Measurements from ENCODE around the gene GPR42.
"Not testable (repeated sequence)": the region's sequence is repeated elsewhere in the genome, so short reads cannot be mapped to it uniquely, and the experiment has no call there.

Gene GPR42

GRCh38 chr19:35378356-35378755, 7.5 kb downstream of the GPR42 start:
- no peak for DNase-seq (ENCODE audit: extremely low read depth, low read depth)
- H3K4me3 ChIP-seq (replicated peaks; ENCODE audit: low read depth, low read length): no peak overlapping the region
- TF ChIP-seq CTCF (IDR thresholded peaks at IDR 0.05; ENCODE audit: low read depth, low read length, missing control alignments): no peak

GRCh38 chr19:35379545-35379944, 8.7 kb downstream of the GPR42 start:
- H3K4me3 ChIP-seq (replicated peaks; ENCODE audit: low read depth, low read length); DNase-seq (ENCODE audit: extremely low read depth, low read depth): not testable (repeated sequence)

GRCh38 chr19:35379992-35380391, 9.1 kb downstream of the GPR42 start:
- no peak for DNase-seq (ENCODE audit: extremely low read depth, low read depth)
- no peak overlapping the region for H3K4me3 ChIP-seq (replicated peaks; ENCODE audit: low read depth, low read length)
- no peak for TF ChIP-seq CTCF (IDR thresholded peaks at IDR 0.05; ENCODE audit: low read depth, low read length, missing control alignments)

- no peak for DNase-seq (ENCODE audit: extremely low read depth, low read depth)
- TF ChIP-seq CTCF (IDR thresholded peaks at IDR 0.05; ENCODE audit: low read depth, low read length, missing control alignments): no peak
Measured at GRCh38 chr19:35380450-35381124, 9.7 kb downstream of the GPR42 start.

GRCh38 chr19:35381318-35381717, 10.4 kb downstream of the GPR42 start:
- no peak for DNase-seq (ENCODE audit: extremely low read depth, low read depth)
- no peak overlapping the region for H3K4me3 ChIP-seq (replicated peaks; ENCODE audit: low read depth, low read length)
- no peak for TF ChIP-seq CTCF (IDR thresholded peaks at IDR 0.05; ENCODE audit: low read depth, low read length, missing control alignments)

More at GRCh38 chr19:35380450-35381124, 9.7 kb downstream of the GPR42 start:
- H3K4me3 ChIP-seq (replicated peaks; ENCODE audit: low read depth, low read length): no peak overlapping the region

- H3K4me3 ChIP-seq (replicated peaks; ENCODE audit: low read depth, low read length): no peak overlapping the region
- no peak for TF ChIP-seq CTCF (IDR thresholded peaks at IDR 0.05; ENCODE audit: low read depth, low read length, missing control alignments)
- DNase-seq (ENCODE audit: extremely low read depth, low read depth): no peak
Measured at GRCh38 chr19:35381926-35382325, 11.1 kb downstream of the GPR42 start.

- TF ChIP-seq CTCF (IDR thresholded peaks at IDR 0.05; ENCODE audit: low read depth, low read length, missing control alignments): no peak
- H3K4me3 ChIP-seq (replicated peaks; ENCODE audit: low read depth, low read length): no peak overlapping the region
- no peak for DNase-seq (ENCODE audit: extremely low read depth, low read depth)
Measured at GRCh38 chr19:35383536-35383935, 12.7 kb downstream of the GPR42 start.
